T-cell (primary cell): ENCODE data around the gene UBE3A. TPM values are rescaled to one million over a fixed set of nuclear protein-coding genes. Genes with fewer than 3 reads are reported as not detected.

ENCODE experiments used
- ATAC-seq, 4 experiments: fragments of 200-7000 bp in 3 of 4; fragments of 150-1000 bp in 1 of 4; cut with Tn5 transposase; replicated peaks in 1 of 4; 1 replicate in 3 of 4; 2 replicates in 1 of 4; pipeline ENCODE4 v1.10.0; 2021; ENCODE audit warnings: moderate library complexity in 3 of 4, mild to moderate bottlenecking in 2 of 4, moderate number of reproducible peaks in 1 of 4
- CTCF ChIA-PET, 2 donors: fragments of 300-600 bp; sonication (Branson Sonifier 250); formaldehyde crosslinking; loops; one replicate each; lab custom pipeline; 2022; ENCODE audit warnings: antibody characterized with exemption in 2 of 2; lab: Charles Lee
- POLR2A ChIA-PET, 2 donors: fragments of 300-600 bp; sonication (Branson Sonifier 250); formaldehyde crosslinking; loops; one replicate each; lab custom pipeline; 2022; ENCODE audit warnings: antibody characterized with exemption in 2 of 2; lab: Charles Lee
- DNase-seq, 35 experiments: peaks; one replicate each; pipeline versions ENCODE4 v3.0.0 to v3.0.0-alpha.2; 2013 to 2023
- H3K27ac ChIP-seq: one replicate; pipeline ENCODE4 v1.5.1; 2013; ENCODE audit warnings: low read length
- H3K27me3 ChIP-seq, 2 experiments: replicated peaks in 1 of 2; 1 replicate in 1 of 2; 2 replicates in 1 of 2; pipeline versions ENCODE4 v1.6.1 to v1.7.0; 2013; ENCODE audit warnings: low read length in 1 of 2, mixed read lengths in 1 of 2; ENCODE audit not compliant: control insufficient read depth in 2 of 2, insufficient read depth in 2 of 2; ENCODE audit errors: extremely low read depth in 1 of 2
- H3K36me3 ChIP-seq, 2 donors: 1 replicate in 1 of 2; 2 replicates in 1 of 2; pipeline versions ENCODE4 v1.6.1 to v1.7.0; 2013; ENCODE audit warnings: low read length in 1 of 2; ENCODE audit not compliant: control insufficient read depth in 2 of 2, insufficient read depth in 1 of 2; ENCODE audit errors: extremely low read depth in 1 of 2
- H3K4me1 ChIP-seq, 2 experiments: 1 replicate in 1 of 2; 2 replicates in 1 of 2; pipeline versions ENCODE4 v1.6.1 to v1.7.0; 2013; ENCODE audit warnings: low read length in 2 of 2, mixed read lengths in 1 of 2; ENCODE audit not compliant: insufficient read depth in 2 of 2, control insufficient read depth in 1 of 2; ENCODE audit errors: extremely low read depth in 1 of 2
- H3K4me3 ChIP-seq, 2 donors: 1 replicate in 1 of 2; 2 replicates in 1 of 2; pipeline versions ENCODE4 v1.5.1 to v1.7.0; 2013; ENCODE audit warnings: mild to moderate bottlenecking in 2 of 2, low read length in 1 of 2, moderate library complexity in 1 of 2; ENCODE audit not compliant: control insufficient read depth in 1 of 2; ENCODE audit errors: extremely low read depth in 1 of 2
- H3K9me3 ChIP-seq: 2 replicates; pipeline ENCODE4 v1.7.0; 2013
- H3K27ac Mint-ChIP-seq, 2 donors: one replicate each; pipeline ENCODE4 v1.8.0; 2020 to 2021; ENCODE audit warnings: mild to moderate bottlenecking in 2 of 2, mixed read lengths in 2 of 2
- H3K27me3 Mint-ChIP-seq, 2 donors: one replicate each; pipeline ENCODE4 v1.8.0; 2021 to 2022; ENCODE audit warnings: mixed read lengths in 2 of 2
- H3K36me3 Mint-ChIP-seq: one replicate; pipeline ENCODE4 v1.8.0; 2021; ENCODE audit warnings: mixed read lengths
- H3K4me1 Mint-ChIP-seq, 3 donors: one replicate each; pipeline ENCODE4 v1.8.0; 2020 to 2022; ENCODE audit warnings: mixed read lengths in 3 of 3, mild to moderate bottlenecking in 1 of 3
- H3K4me3 Mint-ChIP-seq, 3 donors: one replicate each; pipeline ENCODE4 v1.8.0; 2020 to 2022; ENCODE audit warnings: mild to moderate bottlenecking in 3 of 3, mixed read lengths in 3 of 3, moderate library complexity in 3 of 3
- H3K9me3 Mint-ChIP-seq, 3 donors: one replicate each; pipeline ENCODE4 v1.8.0; 2020 to 2022; ENCODE audit warnings: mixed read lengths in 3 of 3
- WGBS: methylation state at CpG from one replicate; pipeline ENCODE4 v1.1.5; 2013; ENCODE audit warnings: missing lambda C conversion rate; ENCODE audit not compliant: insufficient coverage; 5-methylcytosine and 5-hydroxymethylcytosine counted together
- total RNA-seq, 35 experiments: library from RNA in 6 of 35; stranded (reverse) in 6 of 35; fragments of 120-200 nt in 1 of 35; gene quantifications; one replicate each; pipeline versions ENCODE4 v1.2.1 to v1.2.4 and lab custom pipeline; 2013 to 2026

UBE3A gene
- 100 to 1,000 TPM; 115 to 119 (median 118) TPM for total RNA-seq
- total RNA-seq (2013) = 85.4 TPM
- total RNA-seq (lab: John Stamatoyannopoulos, UW) = 130 to 293 (median 182) reads per million in 29 experiments

DNA sequence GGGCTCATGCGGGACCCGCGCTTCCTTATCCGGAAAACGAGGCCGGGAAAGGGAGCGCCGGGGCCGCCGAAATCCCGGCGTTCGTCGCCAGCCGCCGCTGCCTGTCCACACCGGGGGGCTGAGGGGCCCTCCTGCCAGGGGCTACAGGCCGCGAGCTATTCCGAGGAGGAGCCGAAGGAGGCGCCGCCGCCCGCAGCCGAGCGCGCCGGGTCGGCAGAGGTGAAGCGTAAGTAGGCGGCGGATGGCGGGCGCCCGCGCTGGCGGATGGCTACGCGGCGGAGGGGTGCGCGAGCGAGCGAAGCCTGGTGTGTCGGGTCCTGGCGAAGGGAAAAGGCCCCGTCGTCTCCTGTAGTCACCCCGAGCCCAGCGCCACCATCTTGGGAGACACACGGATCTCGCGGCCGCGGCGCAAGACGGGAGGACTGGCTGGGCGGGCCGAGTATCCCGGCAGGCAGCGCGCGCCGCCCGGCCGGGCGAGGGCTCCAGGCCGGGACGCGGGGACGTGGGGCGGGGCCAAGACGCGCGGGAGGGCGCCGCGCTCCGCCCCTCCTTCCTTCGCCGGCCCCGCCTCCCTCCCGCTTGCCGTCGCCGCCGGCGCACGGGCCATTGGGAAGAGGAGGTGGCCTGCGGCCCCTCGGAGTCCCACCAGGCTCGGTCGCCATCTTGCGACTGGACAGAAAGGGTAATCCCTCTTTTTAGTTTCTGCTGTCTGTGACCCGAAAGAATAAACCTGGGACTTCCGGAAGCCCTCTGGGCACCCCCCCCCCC, at the start of gene UBE3A:
UBE3A (minus strand) TSS at position 424 of the 768 bp plus-strand sequence. CDS start 29,917 bp downstream, outside the sequence.
- Histone ChIP-seq H3K4me3 (peak within 1 kb of the TSS; percentile 65 to 84), H3K9me3 (no peaks in the 10 kb centered on the region), H3K27me3 (no peaks in the 10 kb centered on the region), H3K4me1 (peaks cover 12 to 26% of the 10 kb centered on the region in 2 experiments), H3K36me3 (no peaks in the 10 kb centered on the region), H3K27ac (peak within 1 kb of the TSS; percentile 85)
- Mint-ChIP-seq H3K4me3 (peak within 1 kb of the TSS; percentile 85 to 92 (median 88)), H3K9me3 (no peaks in the 10 kb centered on the region), H3K27ac (peak within 1 kb of the TSS; percentile 84 to 89), H3K27me3 (no peaks in the 10 kb centered on the region), H3K4me1 (peaks cover 37 to 45% (median 37%) of the 10 kb centered on the region in 3 donors), H3K36me3 (peaks cover 7% of the 10 kb centered on the region)
- DNase-seq = peak; percentile 67 to 95 (median 80)
- under 1% methylated on average over 84 of the region's 97 CpGs for WGBS
- CTCF ChIA-PET = interaction anchor here in 1 of 2 donors (0.6 to 0.7 kb wide), 2 partner anchors 64 to 819 kb away, joined by 3 to 7 read pairs; no protein-coding TSS in a partner anchor
- POLR2A ChIA-PET = no interaction called here
- ATAC-seq = peak; percentile 92 to 97 (median 93)

DNA sequence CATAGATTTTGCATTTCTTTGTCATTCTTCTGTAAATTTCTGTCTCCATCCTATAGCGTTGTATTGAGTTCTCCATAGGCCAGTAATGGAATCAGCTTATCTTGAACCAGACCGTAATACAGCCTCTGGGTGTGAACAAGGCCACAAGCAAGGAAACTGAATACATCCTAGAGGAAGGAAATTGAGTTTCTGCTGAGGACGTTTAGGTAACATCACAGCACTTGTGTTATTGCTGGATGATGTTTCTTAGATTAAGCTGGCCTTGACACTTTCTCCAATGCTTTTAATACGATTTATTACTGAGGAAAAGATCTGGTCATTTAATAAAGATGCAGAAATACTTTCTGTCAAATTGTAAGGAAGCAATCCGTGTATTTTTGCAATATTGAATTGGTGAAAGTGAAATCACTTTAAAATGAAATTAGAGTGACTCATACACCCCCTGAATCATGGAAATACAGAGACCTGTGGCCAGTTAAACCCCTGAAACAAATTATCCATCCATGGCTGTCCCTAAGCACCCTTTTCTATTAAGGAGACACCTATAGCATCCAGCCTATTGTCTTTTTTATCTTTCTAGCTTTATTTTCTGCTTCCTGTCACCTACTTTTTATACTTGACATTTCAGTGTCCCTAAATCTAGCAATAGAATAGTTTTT, 48.5 kb upstream of the UBE3A start:
- H3K4me3 Mint-ChIP-seq = no peak overlapping the region
- Histone ChIP-seq H3K4me1 (no peaks in the 10 kb centered on the region), H3K27ac (no peak overlapping the region), H3K9me3 (no peaks in the 10 kb centered on the region), H3K27me3 (peaks cover 0 to 2% of the 10 kb centered on the region in 2 experiments), H3K36me3 (no peaks in the 10 kb centered on the region), H3K4me3 (no peak overlapping the region)
- ATAC-seq (no peak), DNase-seq (no peak)
- ChIA-PET CTCF (no interaction called here), POLR2A (no interaction called here)
- peaks cover 3 to 13% of the 10 kb centered on the region in 2 donors for H3K27me3 Mint-ChIP-seq
- H3K27ac Mint-ChIP-seq = no peak overlapping the region
- WGBS = 80% methylated on average over 1 of the region's 5 CpGs
- no peaks in the 10 kb centered on the region for H3K4me1 Mint-ChIP-seq
- peaks cover 9 to 17% (median 10%) of the 10 kb centered on the region in 3 donors for H3K9me3 Mint-ChIP-seq
- peaks cover 6% of the 10 kb centered on the region for H3K36me3 Mint-ChIP-seq

DNA sequence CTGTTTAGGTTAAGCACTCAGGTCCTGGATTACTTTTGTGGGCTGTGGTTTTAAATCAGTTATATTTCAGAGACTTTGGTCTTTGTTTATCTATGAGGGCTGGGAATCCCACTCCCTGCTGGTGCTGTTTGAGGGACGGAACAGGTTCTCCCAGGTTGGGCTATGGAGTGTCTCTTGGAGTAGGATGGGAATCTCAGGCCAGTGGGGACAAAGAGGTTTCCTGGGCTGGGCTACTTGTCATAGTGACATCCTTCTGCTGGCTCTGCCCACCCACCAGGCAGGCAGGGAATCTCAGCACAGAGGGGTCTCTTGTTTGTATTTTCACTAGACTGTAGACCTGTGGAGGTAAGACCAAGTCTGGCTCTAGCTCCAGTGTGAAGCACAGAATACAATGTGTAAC, 47.2 kb upstream of the UBE3A start:
- POLR2A ChIA-PET = no interaction called here
- no peak overlapping the region for H3K27ac ChIP-seq
- Mint-ChIP-seq H3K27me3 (peaks cover 5 to 15% of the 10 kb centered on the region in 2 donors), H3K36me3 (peaks cover 3% of the 10 kb centered on the region), H3K4me3 (no peak overlapping the region), H3K27ac (no peak overlapping the region), H3K4me1 (no peaks in the 10 kb centered on the region), H3K9me3 (peaks cover 8 to 13% (median 9%) of the 10 kb centered on the region in 3 donors)
- H3K4me1 ChIP-seq = no peaks in the 10 kb centered on the region
- DNase-seq = no peak
- H3K36me3 ChIP-seq = no peaks in the 10 kb centered on the region
- no peak overlapping the region for H3K4me3 ChIP-seq
- ATAC-seq = no peak
- 67% methylated on average over 1 of the region's 1 CpG for WGBS
- no peaks in the 10 kb centered on the region for H3K9me3 ChIP-seq
- CTCF ChIA-PET = no interaction called here
- peaks cover 0 to 7% of the 10 kb centered on the region in 2 experiments for H3K27me3 ChIP-seq

DNA sequence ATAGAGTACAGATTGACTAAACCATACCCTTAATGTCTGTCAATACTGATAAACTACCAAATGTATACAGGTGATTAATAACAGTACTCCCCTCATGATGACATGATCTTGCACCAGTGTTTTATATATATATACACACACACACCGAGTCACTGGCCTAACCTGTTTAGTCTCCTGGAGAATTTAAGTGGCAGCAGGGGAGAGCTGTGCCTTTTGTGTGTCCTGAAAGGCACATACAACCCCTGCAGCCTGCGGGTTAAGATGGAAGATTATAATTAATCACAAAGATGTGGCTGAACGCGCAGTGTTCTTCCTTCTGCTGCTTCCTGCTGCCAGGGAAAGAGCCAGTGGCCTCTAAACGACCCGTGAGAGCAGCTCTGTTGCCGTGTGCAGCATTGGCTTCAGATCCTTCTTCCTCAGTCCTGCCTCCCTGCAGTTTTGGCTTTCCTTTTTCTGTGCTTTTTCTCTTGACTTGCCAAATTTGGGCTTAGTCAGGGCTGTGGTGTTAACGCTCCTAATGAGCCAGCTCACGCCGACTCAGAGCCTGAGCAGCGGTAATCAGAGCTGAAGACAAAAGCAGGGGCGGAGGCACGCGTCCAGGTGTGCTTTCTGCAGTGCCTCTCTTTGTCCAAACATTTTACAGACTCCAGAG, 42.5 kb upstream of the UBE3A start:
- Mint-ChIP-seq H3K4me3 (no peak overlapping the region), H3K27me3 (peaks cover 15% of the 10 kb centered on the region in 2 donors), H3K4me1 (no peaks in the 10 kb centered on the region), H3K27ac (no peak overlapping the region), H3K9me3 (no peaks in the 10 kb centered on the region), H3K36me3 (no peaks in the 10 kb centered on the region)
- Histone ChIP-seq H3K4me1 (no peaks in the 10 kb centered on the region), H3K27me3 (peaks cover 0 to 11% of the 10 kb centered on the region in 2 experiments), H3K4me3 (no peak overlapping the region), H3K27ac (no peak overlapping the region), H3K36me3 (no peaks in the 10 kb centered on the region), H3K9me3 (no peaks in the 10 kb centered on the region)
- no peak for DNase-seq
- ChIA-PET CTCF (no interaction called here), POLR2A (no interaction called here)
- ATAC-seq = no peak
- WGBS = 33% methylated on average over 10 of the region's 14 CpGs

DNA sequence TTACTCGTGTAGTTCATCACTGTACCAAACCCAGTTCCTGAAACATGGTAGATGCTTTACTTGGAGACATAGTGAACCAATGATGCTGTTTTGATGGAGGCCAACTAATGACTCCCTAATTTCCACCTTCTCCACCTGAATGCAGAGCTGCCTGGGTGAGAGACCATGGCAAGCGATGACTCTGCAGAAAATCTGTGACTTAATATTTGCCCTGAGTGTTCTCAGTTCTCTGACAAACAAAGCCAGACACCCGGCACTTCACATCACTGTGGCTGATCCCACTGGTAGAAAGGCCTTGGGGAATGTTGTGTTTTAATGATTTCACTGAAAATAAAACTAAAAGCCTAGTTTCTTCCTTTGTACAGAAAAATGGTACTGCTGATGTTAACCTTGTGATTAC, 39.5 kb upstream of the UBE3A start:
- Mint-ChIP-seq H3K9me3 (peaks cover 0 to 2% (median 0%) of the 10 kb centered on the region in 3 donors), H3K27ac (no peak overlapping the region), H3K4me1 (no peaks in the 10 kb centered on the region), H3K36me3 (no peaks in the 10 kb centered on the region), H3K27me3 (peaks cover 12% of the 10 kb centered on the region in 2 donors), H3K4me3 (no peak overlapping the region)
- ATAC-seq = no peak
- no peaks in the 10 kb centered on the region for H3K9me3 ChIP-seq
- no peaks in the 10 kb centered on the region for H3K36me3 ChIP-seq
- ChIA-PET POLR2A (no interaction called here), CTCF (no interaction called here)
- WGBS = no CpG with 5 or more reads among the region's 3 CpGs
- H3K4me3 ChIP-seq = no peak overlapping the region
- no peaks in the 10 kb centered on the region for H3K4me1 ChIP-seq
- H3K27me3 ChIP-seq = peaks cover 0 to 8% of the 10 kb centered on the region in 2 experiments
- H3K27ac ChIP-seq = no peak overlapping the region
- DNase-seq = no peak

DNA sequence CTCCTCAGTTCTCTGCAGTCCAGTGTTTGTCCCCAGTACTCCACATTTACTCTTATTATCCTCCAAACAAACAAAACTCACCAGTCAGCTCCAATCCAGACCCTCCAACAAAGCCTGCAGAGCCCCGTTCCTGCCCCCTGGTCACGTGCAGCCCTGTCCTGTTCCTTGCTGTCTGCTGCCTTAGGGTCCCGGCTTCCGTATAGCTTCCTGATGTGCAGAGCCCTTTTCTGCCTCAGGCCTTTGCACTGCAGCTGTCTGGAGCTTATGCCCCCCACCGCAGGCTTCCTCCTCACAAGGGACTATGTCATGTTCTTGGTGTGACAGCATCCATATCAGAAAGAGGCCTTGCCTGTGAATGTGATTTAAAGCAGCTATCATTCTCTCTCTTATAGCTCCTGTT, 39.0 kb upstream of the UBE3A start:
- H3K27ac ChIP-seq = no peak overlapping the region
- POLR2A ChIA-PET = no interaction called here
- H3K9me3 ChIP-seq = no peaks in the 10 kb centered on the region
- no peak for DNase-seq
- no peak for ATAC-seq
- CTCF ChIA-PET = interaction anchor here in 1 of 2 donors (0.5 kb wide), 1 partner anchor 230 kb away, joined by 3 read pairs; no protein-coding TSS in a partner anchor
- no peak overlapping the region for H3K27ac Mint-ChIP-seq
- H3K9me3 Mint-ChIP-seq = peaks cover 0 to 7% (median 0%) of the 10 kb centered on the region in 3 donors
- 83% methylated on average over 5 of the region's 5 CpGs for WGBS
- no peaks in the 10 kb centered on the region for H3K4me1 ChIP-seq
- peaks cover 12% of the 10 kb centered on the region in 2 donors for H3K27me3 Mint-ChIP-seq
- H3K27me3 ChIP-seq = peaks cover 0 to 8% of the 10 kb centered on the region in 2 experiments
- no peak overlapping the region for H3K4me3 ChIP-seq
- no peak overlapping the region for H3K4me3 Mint-ChIP-seq
- H3K36me3 Mint-ChIP-seq = no peaks in the 10 kb centered on the region
- H3K4me1 Mint-ChIP-seq = no peaks in the 10 kb centered on the region
- H3K36me3 ChIP-seq = no peaks in the 10 kb centered on the region
